Adrenal gland (tissue), 5 donors: ENCODE data around the gene DAB2IP.

ENCODE experiments used
- POLR2A ChIP-seq, 2 donors: fragments of 450-650 bp; IDR thresholded peaks; one replicate each; pipeline ENCODE4 v1.6.1; 2017; ENCODE audit warnings: antibody characterized with exemption in 2 of 2, mild to moderate bottlenecking in 2 of 2, moderate library complexity in 1 of 2
- TF ChIP-seq, protein P1 (sequence below), 6 experiments: fragments of 450-650 bp in 4 of 6; fragments of 200-600 bp in 2 of 6; sonication (generic) in 1 of 6; IDR thresholded peaks; 1 replicate in 5 of 6; 2 replicates in 1 of 6; pipeline versions ENCODE4 v1.5.1 to v1.8.0; 2016 to 2021; ENCODE audit warnings: antibody characterized with exemption in 6 of 6, mild to moderate bottlenecking in 2 of 6, moderate library complexity in 1 of 6
- donor health status: DM: no; HTN: no; CAD: no.

DNA sequence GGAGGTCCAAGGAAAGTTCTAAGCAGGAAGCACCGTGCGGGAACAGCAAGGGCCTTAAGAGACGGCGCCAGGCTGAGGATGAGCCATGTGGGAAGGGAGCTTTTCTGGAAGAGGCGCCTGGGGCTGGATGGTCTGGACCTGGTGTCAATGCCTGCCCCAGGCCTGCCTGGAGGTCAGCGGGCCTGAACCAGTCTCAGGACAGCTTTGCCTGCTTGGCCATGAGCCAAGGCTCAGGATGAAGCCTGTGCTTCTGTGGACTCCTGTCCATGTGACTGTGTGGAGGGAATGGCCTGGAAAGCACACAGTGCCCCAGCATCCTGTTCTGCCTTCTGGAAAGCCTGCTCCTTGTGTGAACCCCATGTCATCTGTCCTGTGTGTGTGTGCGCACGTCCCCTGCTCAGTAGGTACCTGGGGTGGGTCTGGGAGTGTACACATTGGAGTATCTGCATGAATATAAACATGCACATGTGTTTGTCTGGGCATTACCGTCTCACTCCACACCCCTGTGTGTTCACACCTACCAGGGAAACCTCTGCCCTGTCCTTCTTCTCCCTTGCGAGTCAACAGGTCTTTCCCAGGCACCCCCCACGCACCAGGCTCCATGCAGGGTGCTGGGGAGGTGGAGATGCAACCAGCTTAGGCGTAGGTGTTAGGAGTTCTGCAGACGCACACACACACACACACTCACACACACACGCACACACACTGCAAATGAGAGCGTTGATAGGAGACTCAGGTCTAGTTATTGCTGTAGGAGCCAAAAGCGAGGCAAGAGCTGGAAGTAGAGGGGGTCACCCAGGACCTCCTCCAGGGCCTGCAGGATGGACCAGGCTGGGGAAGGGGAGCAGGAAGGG lies 24.8 kb downstream of the DAB2IP start:
- TF ChIP-seq, protein P1, sequence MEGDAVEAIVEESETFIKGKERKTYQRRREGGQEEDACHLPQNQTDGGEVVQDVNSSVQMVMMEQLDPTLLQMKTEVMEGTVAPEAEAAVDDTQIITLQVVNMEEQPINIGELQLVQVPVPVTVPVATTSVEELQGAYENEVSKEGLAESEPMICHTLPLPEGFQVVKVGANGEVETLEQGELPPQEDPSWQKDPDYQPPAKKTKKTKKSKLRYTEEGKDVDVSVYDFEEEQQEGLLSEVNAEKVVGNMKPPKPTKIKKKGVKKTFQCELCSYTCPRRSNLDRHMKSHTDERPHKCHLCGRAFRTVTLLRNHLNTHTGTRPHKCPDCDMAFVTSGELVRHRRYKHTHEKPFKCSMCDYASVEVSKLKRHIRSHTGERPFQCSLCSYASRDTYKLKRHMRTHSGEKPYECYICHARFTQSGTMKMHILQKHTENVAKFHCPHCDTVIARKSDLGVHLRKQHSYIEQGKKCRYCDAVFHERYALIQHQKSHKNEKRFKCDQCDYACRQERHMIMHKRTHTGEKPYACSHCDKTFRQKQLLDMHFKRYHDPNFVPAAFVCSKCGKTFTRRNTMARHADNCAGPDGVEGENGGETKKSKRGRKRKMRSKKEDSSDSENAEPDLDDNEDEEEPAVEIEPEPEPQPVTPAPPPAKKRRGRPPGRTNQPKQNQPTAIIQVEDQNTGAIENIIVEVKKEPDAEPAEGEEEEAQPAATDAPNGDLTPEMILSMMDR (IDR thresholded peaks at IDR 0.05), result no peak
- TF ChIP-seq POLR2A (IDR thresholded peaks at IDR 0.05), result no peak
